Pancreas (tissue), 10 donors: Measurements from ENCODE around the gene RGS10. TPM values are rescaled to one million over a fixed set of nuclear protein-coding genes. Genes with fewer than 3 reads are reported as not detected.

Experiments
- ATAC-seq, 4 donors: fragments of 200-7000 bp; cut with Tn5 transposase; one replicate each; pipeline versions ENCODE4 v1.8.0 to v1.9.1; 2020; ENCODE audit warnings: mild to moderate bottlenecking in 4 of 4, moderate library complexity in 4 of 4
- DNase-seq, 6 donors: peaks; one replicate each; pipeline ENCODE4 v3.0.0-alpha.2; 2020
- FAIRE-seq: peaks from 2 replicates; lab custom pipeline; 2012; peaks lifted over from hg19 to GRCh38; lab: Jason Lieb, UNC
- H3K27ac ChIP-seq, 4 donors: fragments of 200-600 bp; sonication (generic); 1 replicate in 3 of 4; 2 replicates in 1 of 4; pipeline versions ENCODE4 v1.5.0 to v1.8.0; 2020
- H3K27me3 ChIP-seq, 4 donors: fragments of 200-600 bp; one replicate each; pipeline ENCODE4 v1.8.0; 2021
- H3K36me3 ChIP-seq, 3 donors: fragments of 200-600 bp; sonication (generic) in 1 of 3; one replicate each; pipeline versions ENCODE4 v1.5.0 to v1.8.0; 2020 to 2021
- H3K4me1 ChIP-seq, 3 donors: fragments of 200-600 bp; one replicate each; pipeline ENCODE4 v1.8.0; 2021
- H3K4me3 ChIP-seq, 4 donors: fragments of 200-600 bp; sonication (generic) in 2 of 4; one replicate each; pipeline versions ENCODE4 v1.5.0 to v1.8.0; 2020 to 2021
- H3K9me3 ChIP-seq, 4 donors: fragments of 200-600 bp; one replicate each; pipeline ENCODE4 v1.8.0; 2021
- WGBS, 2 donors: extraction: QIAGEN DNeasy Blood & Tissue Kit; methylation state at CpG; one replicate each; pipeline ENCODE4 v1.1.7; 2013; 5-methylcytosine and 5-hydroxymethylcytosine counted together
- intact Hi-C, 3 donors: fragments of 100-400 bp; cut with DNase I; formaldehyde crosslinking; loops; one replicate each; pipeline versions ENCODE4 v1.11.1 to v1.14.2; 2022
- polyA plus RNA-seq, 2 donors: library from polyadenylated mRNA; stranded (reverse); fragments of 200-250 nt; gene quantifications; one replicate each; pipeline ENCODE4 v1.2.3, GENCODE V29; 2013
- total RNA-seq, 6 donors: library from RNA; stranded (reverse); fragmentation: NEBNext Ultra II Directional in 4 of 6; extraction: Animal tissue kit (Norgen Biotek cat#: 25700) in 4 of 6; gene quantifications; one replicate each; pipeline versions ENCODE4 v1.2.1 to v1.2.4, GENCODE V29; 2021 to 2023
- TF ChIP-seq, protein P1 (sequence below), 4 donors: fragments of 200-600 bp; sonication (generic) in 3 of 4; IDR thresholded peaks; one replicate each; pipeline versions ENCODE4 v1.5.0 to v1.8.0; 2021; ENCODE audit warnings: antibody characterized with exemption in 4 of 4
- donor health status: healthy with polysubstance abuse.
- donor health status: DM: no; HTN: no; CAD: no; lungs with moderate emphysema.
- donor health status: DM: no; HTN: no; CAD: no.
- donor health status: control.
- donor health status: control.
- donor health status: Bipolar disorder and iron deficiency.
- donor health status: DM: yes; HTN: yes; CAD: no.
- donor health status: DM: no; HTN: no; CAD: no.
- donor health status: DM: no; HTN: no; CAD: no.
- donor health status: DM: yes; HTN: yes; CAD: no.

RGS10 gene
- total and polyA plus RNA-seq, 8 donors: 0.42 to 15.9 (median 4.4) TPM

DNA sequence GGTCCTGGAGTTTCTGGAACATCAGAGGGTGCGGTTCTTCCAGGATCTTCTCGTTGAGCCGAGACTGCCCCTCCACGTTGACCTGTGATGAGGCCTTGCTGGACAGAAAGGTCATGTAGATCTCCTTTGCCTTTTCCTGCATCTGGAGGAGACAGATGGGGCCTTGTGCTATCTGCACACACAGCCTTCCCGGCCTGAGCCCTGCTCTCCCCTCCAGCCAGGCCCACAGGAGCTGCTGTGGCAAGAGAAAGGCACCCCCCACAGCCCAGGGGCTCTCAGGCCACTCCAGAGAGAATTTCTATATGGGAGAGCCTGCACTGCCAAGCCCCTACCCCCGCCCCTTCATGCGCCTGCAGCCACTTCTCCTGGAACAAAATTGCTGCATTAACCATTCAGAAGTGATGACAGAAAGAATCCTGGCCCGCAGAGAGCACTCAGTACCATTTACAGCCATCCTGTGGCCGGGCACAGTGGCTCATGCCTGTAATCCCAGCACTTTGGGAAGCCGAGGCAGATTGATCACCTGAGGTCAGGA lies 26.9 kb downstream of the RGS10 start:
- ATAC-seq (no peak), FAIRE-seq (no peak), DNase-seq (no peak)
- 84 to 92% methylated on average over 10 of the region's 10 CpGs for WGBS, 2 donors
- Histone ChIP-seq H3K9me3 (no peaks in the 10 kb centered on the region), H3K36me3 (no peaks in the 10 kb centered on the region), H3K4me3 (no peak overlapping the region), H3K27me3 (no peaks in the 10 kb centered on the region), H3K27ac (no peak overlapping the region), H3K4me1 (no peaks in the 10 kb centered on the region)
- TF ChIP-seq, protein P1, sequence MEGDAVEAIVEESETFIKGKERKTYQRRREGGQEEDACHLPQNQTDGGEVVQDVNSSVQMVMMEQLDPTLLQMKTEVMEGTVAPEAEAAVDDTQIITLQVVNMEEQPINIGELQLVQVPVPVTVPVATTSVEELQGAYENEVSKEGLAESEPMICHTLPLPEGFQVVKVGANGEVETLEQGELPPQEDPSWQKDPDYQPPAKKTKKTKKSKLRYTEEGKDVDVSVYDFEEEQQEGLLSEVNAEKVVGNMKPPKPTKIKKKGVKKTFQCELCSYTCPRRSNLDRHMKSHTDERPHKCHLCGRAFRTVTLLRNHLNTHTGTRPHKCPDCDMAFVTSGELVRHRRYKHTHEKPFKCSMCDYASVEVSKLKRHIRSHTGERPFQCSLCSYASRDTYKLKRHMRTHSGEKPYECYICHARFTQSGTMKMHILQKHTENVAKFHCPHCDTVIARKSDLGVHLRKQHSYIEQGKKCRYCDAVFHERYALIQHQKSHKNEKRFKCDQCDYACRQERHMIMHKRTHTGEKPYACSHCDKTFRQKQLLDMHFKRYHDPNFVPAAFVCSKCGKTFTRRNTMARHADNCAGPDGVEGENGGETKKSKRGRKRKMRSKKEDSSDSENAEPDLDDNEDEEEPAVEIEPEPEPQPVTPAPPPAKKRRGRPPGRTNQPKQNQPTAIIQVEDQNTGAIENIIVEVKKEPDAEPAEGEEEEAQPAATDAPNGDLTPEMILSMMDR (IDR thresholded peaks at IDR 0.05): no peak
- intact Hi-C loops: no loop called here

DNA sequence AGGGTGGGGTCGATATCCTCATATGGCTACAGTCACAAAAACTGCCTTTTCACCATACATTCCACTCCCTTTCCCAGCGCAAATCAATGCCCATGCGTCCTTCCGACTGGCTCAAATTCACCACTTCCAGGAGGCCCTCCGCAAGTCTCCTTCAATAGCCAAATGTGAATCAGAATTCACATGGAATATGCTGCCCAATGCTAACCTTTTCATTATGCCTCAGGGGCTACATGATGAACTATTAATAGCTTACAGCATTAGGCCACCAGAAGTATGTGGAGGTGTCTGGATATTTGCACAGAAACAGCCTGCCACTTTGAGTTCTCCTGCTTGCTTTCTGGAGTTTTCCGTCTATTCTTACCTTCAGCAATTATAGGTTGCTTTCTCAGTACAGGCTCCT lies 27.7 kb downstream of the RGS10 start:
- H3K27ac ChIP-seq: no peak overlapping the region
- FAIRE-seq (no peak), ATAC-seq (no peak), DNase-seq (no peak)
- H3K9me3 ChIP-seq: no peaks in the 10 kb centered on the region
- intact Hi-C loops: no loop called here
- H3K27me3 ChIP-seq: no peaks in the 10 kb centered on the region
- no peaks in the 10 kb centered on the region for H3K36me3 ChIP-seq
- H3K4me1 ChIP-seq: no peaks in the 10 kb centered on the region
- WGBS, 2 donors: 91 to 93% methylated on average over 6 of the region's 6 CpGs
- TF ChIP-seq, protein P1 (IDR thresholded peaks at IDR 0.05): no peak
- no peak overlapping the region for H3K4me3 ChIP-seq

DNA sequence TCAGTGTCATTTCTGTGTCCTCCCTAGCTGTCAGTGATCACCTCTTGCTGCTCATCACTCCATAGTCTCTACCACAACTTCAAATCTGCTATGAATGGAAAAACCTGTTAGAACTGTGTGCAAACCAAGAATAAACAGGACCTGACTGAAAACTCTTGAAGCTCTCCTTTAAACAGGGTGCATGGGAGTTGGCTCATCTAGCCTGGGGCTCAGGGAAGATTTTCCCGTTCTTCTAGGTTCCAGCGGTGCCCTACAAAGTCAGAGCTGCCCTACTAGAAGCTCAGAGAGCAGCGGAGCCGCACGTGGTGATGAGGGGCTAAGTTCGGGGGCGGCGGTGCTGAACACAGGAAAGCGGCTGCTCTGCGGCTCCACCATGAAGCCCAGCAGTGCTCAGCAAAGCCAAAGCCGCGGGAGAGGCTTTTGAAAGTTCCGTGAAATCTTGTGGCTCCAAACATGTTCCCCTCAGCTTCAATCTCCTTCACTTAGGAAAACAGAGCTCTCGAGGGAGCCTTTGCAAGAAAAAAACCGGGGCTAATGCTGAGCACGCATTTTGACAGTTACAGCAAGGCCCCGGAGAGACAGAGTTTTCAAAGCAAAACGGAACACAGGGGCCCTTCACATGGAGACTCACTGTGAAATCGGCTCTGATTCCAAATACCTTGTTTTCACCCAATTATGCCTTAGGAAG lies 30.5 kb downstream of the RGS10 start:
- no peaks in the 10 kb centered on the region for H3K4me1 ChIP-seq
- no peaks in the 10 kb centered on the region for H3K27me3 ChIP-seq
- TF ChIP-seq, protein P1 (IDR thresholded peaks at IDR 0.05): no peak
- no peaks in the 10 kb centered on the region for H3K36me3 ChIP-seq
- H3K27ac ChIP-seq: no peak overlapping the region
- 80 to 81% methylated on average over 19 of the region's 19 CpGs for WGBS, 2 donors
- DNase-seq (no peak), ATAC-seq (no peak), FAIRE-seq (no peak)
- no peaks in the 10 kb centered on the region for H3K9me3 ChIP-seq
- intact Hi-C loops: no loop called here
- no peak overlapping the region for H3K4me3 ChIP-seq

DNA sequence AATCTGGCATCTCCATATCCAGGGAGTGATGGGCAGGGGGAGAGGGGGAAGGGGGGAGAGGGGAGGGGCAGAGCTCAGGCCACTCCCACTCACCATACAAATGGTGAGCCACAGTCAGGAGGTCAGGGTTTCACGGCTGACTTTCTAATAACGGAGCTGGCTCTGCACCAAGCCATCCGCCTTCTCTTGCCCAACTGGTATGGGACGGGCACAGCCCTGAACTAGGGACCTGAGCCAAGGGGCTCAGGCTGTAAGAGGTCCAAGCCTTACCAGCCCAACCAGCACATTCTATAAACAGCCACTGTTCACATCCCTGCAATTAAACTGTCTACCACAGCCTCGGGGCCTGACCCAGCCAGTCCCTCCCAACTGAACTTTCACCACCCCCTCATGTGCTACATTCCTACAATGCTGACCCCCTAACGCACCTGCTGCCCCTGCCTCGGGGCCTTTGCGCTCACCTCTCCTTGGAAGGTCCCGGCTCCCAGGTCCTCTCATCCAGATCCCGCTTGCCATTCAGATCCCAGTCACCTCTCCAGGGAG lies 32.5 kb downstream of the RGS10 start:
- TF ChIP-seq, protein P1 (IDR thresholded peaks at IDR 0.05): no peak
- H3K4me3 ChIP-seq: no peak overlapping the region
- no peaks in the 10 kb centered on the region for H3K36me3 ChIP-seq
- DNase-seq (peak in 3 of 6 donors; percentile 25 to 55 (median 49)), FAIRE-seq (no peak), ATAC-seq (peak; percentile 34 to 76 (median 69))
- no peaks in the 10 kb centered on the region for H3K27me3 ChIP-seq
- H3K27ac ChIP-seq: no peak overlapping the region
- H3K4me1 ChIP-seq: no peaks in the 10 kb centered on the region
- intact Hi-C loops: no loop called here
- WGBS, 2 donors: 45 to 48% methylated on average over 10 of the region's 10 CpGs
- no peaks in the 10 kb centered on the region for H3K9me3 ChIP-seq

DNA sequence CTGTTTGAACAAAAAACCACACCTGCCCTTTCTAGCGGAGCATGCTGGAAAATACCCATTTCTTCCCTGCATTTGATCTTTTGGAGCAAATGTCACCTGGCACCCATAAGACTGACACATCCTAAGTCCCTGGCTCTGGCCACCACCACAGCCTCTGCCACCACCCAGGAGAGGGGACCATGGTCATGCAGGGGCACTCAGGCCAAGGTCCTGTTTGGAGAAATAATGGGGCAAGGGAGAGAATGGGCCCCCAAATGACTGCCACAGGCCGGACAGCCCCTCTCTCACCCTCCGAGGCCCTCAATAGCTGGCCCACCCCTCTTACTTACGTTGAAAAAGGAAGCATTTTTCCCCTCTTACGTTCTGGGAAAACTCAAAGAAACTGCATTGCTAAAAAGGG lies 35.4 kb downstream of the RGS10 start:
- DNase-seq (no peak), ATAC-seq (no peak), FAIRE-seq (no peak)
- H3K27ac ChIP-seq: no peak overlapping the region
- 77 to 80% methylated on average over 5 of the region's 5 CpGs for WGBS, 2 donors
- H3K4me1 ChIP-seq: no peaks in the 10 kb centered on the region
- H3K9me3 ChIP-seq: no peaks in the 10 kb centered on the region
- no peaks in the 10 kb centered on the region for H3K36me3 ChIP-seq
- TF ChIP-seq, protein P1 (IDR thresholded peaks at IDR 0.05): no peak
- intact Hi-C loops: no loop called here
- H3K4me3 ChIP-seq: no peak overlapping the region
- no peaks in the 10 kb centered on the region for H3K27me3 ChIP-seq
